Vagina (tissue), 2 donors: ENCODE measurements around the gene TMEM107. TPM values are rescaled to one million over a fixed set of nuclear protein-coding genes. Genes with fewer than 3 reads are reported as not detected.

Source experiments
- DNase-seq, 2 donors: peaks; one replicate each; pipeline ENCODE4 v3.0.0-alpha.2; 2017; ENCODE audit errors: extremely low spot score in 2 of 2
- H3K27ac ChIP-seq: fragments of 200-600 bp; sonication (generic); one replicate; pipeline ENCODE4 v1.5.1; 2019
- H3K27me3 ChIP-seq: fragments of 200-600 bp; sonication (generic); one replicate; pipeline ENCODE4 v1.5.1; 2019
- H3K36me3 ChIP-seq, 2 donors: fragments of 200-600 bp; sonication (generic); one replicate each; pipeline ENCODE4 v1.5.1; 2017 to 2019
- H3K4me1 ChIP-seq: fragments of 200-600 bp; sonication (generic); one replicate; pipeline ENCODE4 v1.5.1; 2019
- H3K4me3 ChIP-seq, 2 donors: fragments of 200-600 bp; sonication (generic); 1 replicate in 1 of 2; 2 replicates in 1 of 2; pipeline ENCODE4 v1.5.1; 2016 to 2019
- H3K9me3 ChIP-seq: fragments of 200-600 bp; sonication (generic); one replicate; pipeline ENCODE4 v1.5.1; 2019
- POLR2A ChIP-seq, 2 donors: fragments of 450-650 bp; IDR thresholded peaks; one replicate each; pipeline ENCODE4 v1.6.1; 2017; ENCODE audit warnings: antibody characterized with exemption in 2 of 2, mild to moderate bottlenecking in 2 of 2, moderate library complexity in 2 of 2
- POLR2AphosphoS5 ChIP-seq, 2 donors: sonication (generic); formaldehyde crosslinking; IDR thresholded peaks; one replicate each; pipeline ENCODE4 v1.9.0; 2017; ENCODE audit warnings: antibody characterized with exemption in 2 of 2, mild to moderate bottlenecking in 2 of 2, low read depth in 1 of 2; ENCODE audit not compliant: insufficient read depth in 1 of 2
- intact Hi-C: fragments of 100-400 bp; cut with DNase I; formaldehyde crosslinking; loops from one replicate; pipeline ENCODE4 v1.15.1; 2023
- total RNA-seq: library from RNA; depleted of rRNA; stranded (reverse); fragments of >200 nt; gene quantifications from one replicate; pipeline ENCODE4 v1.2.3, GENCODE V29; 2016
- TF ChIP-seq, protein P1 (sequence below), 3 experiments: fragments of 450-650 bp in 2 of 3; fragments of 200-600 bp in 1 of 3; sonication (generic) in 1 of 3; IDR thresholded peaks; one replicate each; pipeline ENCODE4 v1.5.1; 2017 to 2019; ENCODE audit warnings: antibody characterized with exemption in 3 of 3, mild to moderate bottlenecking in 2 of 3, moderate library complexity in 2 of 3

Gene TMEM107
- total RNA-seq, 1 donor from 2014 or later = 20.6 TPM

GRCh38 chr17:8141045-8141444 is 35.1 kb downstream of the TMEM107 start:
- peaks cover 14 to 69% of the 10 kb centered on the region in 2 donors for H3K36me3 ChIP-seq
- DNase-seq = no peak
- intact Hi-C loops = no loop called here
- peak overlapping the region; percentile 94 for H3K27ac ChIP-seq
- H3K4me3 ChIP-seq = no peak overlapping the region
- H3K9me3 ChIP-seq = no peaks in the 10 kb centered on the region
- H3K4me1 ChIP-seq = peaks cover 23% of the 10 kb centered on the region
- TF ChIP-seq, protein P1, sequence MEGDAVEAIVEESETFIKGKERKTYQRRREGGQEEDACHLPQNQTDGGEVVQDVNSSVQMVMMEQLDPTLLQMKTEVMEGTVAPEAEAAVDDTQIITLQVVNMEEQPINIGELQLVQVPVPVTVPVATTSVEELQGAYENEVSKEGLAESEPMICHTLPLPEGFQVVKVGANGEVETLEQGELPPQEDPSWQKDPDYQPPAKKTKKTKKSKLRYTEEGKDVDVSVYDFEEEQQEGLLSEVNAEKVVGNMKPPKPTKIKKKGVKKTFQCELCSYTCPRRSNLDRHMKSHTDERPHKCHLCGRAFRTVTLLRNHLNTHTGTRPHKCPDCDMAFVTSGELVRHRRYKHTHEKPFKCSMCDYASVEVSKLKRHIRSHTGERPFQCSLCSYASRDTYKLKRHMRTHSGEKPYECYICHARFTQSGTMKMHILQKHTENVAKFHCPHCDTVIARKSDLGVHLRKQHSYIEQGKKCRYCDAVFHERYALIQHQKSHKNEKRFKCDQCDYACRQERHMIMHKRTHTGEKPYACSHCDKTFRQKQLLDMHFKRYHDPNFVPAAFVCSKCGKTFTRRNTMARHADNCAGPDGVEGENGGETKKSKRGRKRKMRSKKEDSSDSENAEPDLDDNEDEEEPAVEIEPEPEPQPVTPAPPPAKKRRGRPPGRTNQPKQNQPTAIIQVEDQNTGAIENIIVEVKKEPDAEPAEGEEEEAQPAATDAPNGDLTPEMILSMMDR (IDR thresholded peaks at IDR 0.05) = no peak
- TF ChIP-seq POLR2AphosphoS5 (IDR thresholded peaks at IDR 0.05; ENCODE audit: insufficient read depth in 1 of 2, low read depth in 1 of 2) = peak in 1 of 2 donors; percentile 2
- H3K27me3 ChIP-seq = no peaks in the 10 kb centered on the region

- peaks cover 23% of the 10 kb centered on the region for H3K4me1 ChIP-seq
- TF ChIP-seq POLR2AphosphoS5 (IDR thresholded peaks at IDR 0.05; ENCODE audit: insufficient read depth in 1 of 2, low read depth in 1 of 2) (peak in 1 of 2 donors; percentile 49), POLR2A (IDR thresholded peaks at IDR 0.05) (no peak)
- TF ChIP-seq, protein P1 (IDR thresholded peaks at IDR 0.05) = no peak
- peaks cover 12 to 62% of the 10 kb centered on the region in 2 donors for H3K36me3 ChIP-seq
- peak overlapping the region; percentile 94 for H3K27ac ChIP-seq
- H3K9me3 ChIP-seq = no peaks in the 10 kb centered on the region
- no peak overlapping the region for H3K4me3 ChIP-seq
- H3K27me3 ChIP-seq = no peaks in the 10 kb centered on the region
- intact Hi-C loops = no loop called here
- DNase-seq = no peak
Observed at GRCh38 chr17:8140065-8141029, 35.8 kb downstream of the TMEM107 start.

- no peak for DNase-seq
- intact Hi-C loops = no loop called here
- Histone ChIP-seq H3K4me1 (peaks cover 23% of the 10 kb centered on the region), H3K27me3 (no peaks in the 10 kb centered on the region), H3K9me3 (no peaks in the 10 kb centered on the region), H3K4me3 (peak overlapping the region; percentile 26 to 29), H3K27ac (peak overlapping the region; percentile 94), H3K36me3 (peaks cover 3 to 47% of the 10 kb centered on the region in 2 donors)
- TF ChIP-seq, protein P1 (IDR thresholded peaks at IDR 0.05) = peak; percentile 71 to 92 (median 83)
- peak in 1 of 2 donors; percentile 52 for TF ChIP-seq POLR2A (IDR thresholded peaks at IDR 0.05)
- peak; percentile 94 to 97 for TF ChIP-seq POLR2AphosphoS5 (IDR thresholded peaks at IDR 0.05; ENCODE audit: insufficient read depth in 1 of 2, low read depth in 1 of 2)
Observed at GRCh38 chr17:8138672-8139371, 37.4 kb downstream of the TMEM107 start.

DNA sequence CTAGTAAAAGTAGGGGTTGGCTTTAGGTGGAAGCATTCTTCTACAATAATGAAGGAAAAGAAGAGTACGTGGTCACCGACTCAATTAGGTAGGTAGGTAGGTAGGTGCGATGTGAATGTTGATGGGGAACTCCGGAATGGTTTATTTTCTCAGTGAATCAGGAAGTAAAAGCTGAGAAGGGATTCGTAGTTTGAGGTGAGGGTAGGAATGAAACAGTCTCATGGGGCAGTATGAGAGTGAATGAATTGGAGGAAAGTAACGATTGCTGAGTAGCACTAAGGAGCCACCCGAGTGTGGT is 37.9 kb downstream of the TMEM107 start:
- H3K27me3 ChIP-seq = no peaks in the 10 kb centered on the region
- intact Hi-C loops = no loop called here
- H3K4me3 ChIP-seq = peak overlapping the region in 1 of 2 donors; percentile 29
- TF ChIP-seq, protein P1 (IDR thresholded peaks at IDR 0.05) = no peak
- no peak for TF ChIP-seq POLR2AphosphoS5 (IDR thresholded peaks at IDR 0.05; ENCODE audit: insufficient read depth in 1 of 2, low read depth in 1 of 2)
- TF ChIP-seq POLR2A (IDR thresholded peaks at IDR 0.05) = no peak
- H3K4me1 ChIP-seq = peaks cover 23% of the 10 kb centered on the region
- peak overlapping the region; percentile 94 for H3K27ac ChIP-seq
- H3K36me3 ChIP-seq = peaks cover 3 to 42% of the 10 kb centered on the region in 2 donors
- no peaks in the 10 kb centered on the region for H3K9me3 ChIP-seq
- no peak for DNase-seq
